ENCODE results near the gene HMCES.

DNA sequence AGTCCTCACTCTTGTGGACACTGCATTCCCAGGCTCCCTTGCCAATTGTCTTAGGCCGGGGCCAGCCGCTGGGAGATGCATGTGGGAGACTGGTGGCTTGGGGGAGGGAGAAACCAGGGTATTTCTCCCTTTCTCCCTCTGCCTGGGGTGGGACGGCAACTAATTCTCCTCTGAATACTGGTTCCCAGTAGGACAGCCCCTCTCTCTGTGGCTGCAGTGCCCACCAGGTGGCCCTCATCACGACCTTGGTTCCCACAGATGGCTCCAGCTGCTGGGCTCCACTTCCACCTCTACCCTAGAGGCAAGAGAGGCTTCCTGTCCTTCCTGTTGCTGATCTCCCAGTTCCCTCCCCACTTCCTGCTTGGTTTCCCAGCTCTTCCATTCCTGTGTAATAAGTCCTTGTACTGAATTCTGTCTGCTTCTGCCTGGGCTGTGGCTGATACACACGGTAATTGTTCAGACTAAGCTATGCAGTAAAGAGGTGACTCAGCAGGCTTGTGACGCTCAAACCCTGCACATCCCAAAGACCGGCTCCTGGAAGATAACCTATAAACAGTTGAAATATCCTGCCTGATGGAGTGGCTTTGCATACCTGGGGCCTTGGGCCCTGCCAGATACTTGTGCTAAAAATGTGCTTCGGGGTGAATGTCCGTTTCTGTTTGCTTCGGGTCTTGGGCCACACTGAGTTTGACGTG is 49.6 kb upstream of the HMCES start:
- TF ChIP-seq CTCF (IDR thresholded peaks at IDR 0.05), result no peak
- no peak for TF ChIP-seq POLR2A (IDR thresholded peaks at IDR 0.05)

All from right lobe of liver (tissue), 4 donors.